Neuron (in vitro differentiated cells): ENCODE measurements around the gene ATP5F1B.

ENCODE experiments used
- H2AFZ ChIP-seq: one replicate; pipeline ENCODE4 v1.6.1; 2013; ENCODE audit warnings: low read depth, mild to moderate bottlenecking, inconsistent platforms, low read length, moderate library complexity
- H3K27me3 ChIP-seq: one replicate; pipeline ENCODE4 v1.6.1; 2013; ENCODE audit warnings: low read length; ENCODE audit not compliant: insufficient read depth
- H3K36me3 ChIP-seq: one replicate; pipeline ENCODE4 v1.6.1; 2013; ENCODE audit warnings: low read length; ENCODE audit not compliant: insufficient read depth
- H3K4me1 ChIP-seq: one replicate; pipeline ENCODE4 v1.6.1; 2013; ENCODE audit warnings: low read length; ENCODE audit not compliant: insufficient read depth
- H3K4me3 ChIP-seq: 2 replicates; pipeline ENCODE4 v1.5.1; 2013; ENCODE audit warnings: mild to moderate bottlenecking, low read length, moderate library complexity
- H3K9me3 ChIP-seq: one replicate; pipeline ENCODE4 v1.6.1; 2013; ENCODE audit warnings: low read length

The ATP5F1B gene

DNA sequence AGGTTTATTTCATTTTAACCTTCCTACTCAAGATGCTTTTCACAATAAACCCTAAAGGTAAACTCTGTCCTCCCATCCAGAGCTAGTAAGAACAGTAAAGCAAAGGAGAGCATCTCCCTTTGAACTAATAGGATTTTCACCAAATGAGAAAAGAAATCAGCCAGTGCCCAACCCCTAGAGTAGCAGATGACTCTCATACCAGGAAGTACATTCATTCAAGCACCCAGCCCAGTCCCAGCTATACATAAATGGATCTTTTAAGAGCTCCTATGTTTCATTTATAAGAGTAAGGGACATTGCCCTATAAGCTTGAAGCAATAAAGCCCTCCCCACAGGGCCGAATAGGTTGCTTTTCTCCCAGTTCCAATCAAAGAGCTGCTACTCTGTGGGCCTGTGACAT lies 23.2 kb downstream of the ATP5F1B start:
- Histone ChIP-seq H3K9me3 (no peaks in the 10 kb centered on the region), H3K4me1 (no peaks in the 10 kb centered on the region), H3K36me3 (peaks cover 36% of the 10 kb centered on the region), H3K4me3 (no peak overlapping the region), H3K27me3 (no peaks in the 10 kb centered on the region), H2AFZ (no peak overlapping the region)

DNA sequence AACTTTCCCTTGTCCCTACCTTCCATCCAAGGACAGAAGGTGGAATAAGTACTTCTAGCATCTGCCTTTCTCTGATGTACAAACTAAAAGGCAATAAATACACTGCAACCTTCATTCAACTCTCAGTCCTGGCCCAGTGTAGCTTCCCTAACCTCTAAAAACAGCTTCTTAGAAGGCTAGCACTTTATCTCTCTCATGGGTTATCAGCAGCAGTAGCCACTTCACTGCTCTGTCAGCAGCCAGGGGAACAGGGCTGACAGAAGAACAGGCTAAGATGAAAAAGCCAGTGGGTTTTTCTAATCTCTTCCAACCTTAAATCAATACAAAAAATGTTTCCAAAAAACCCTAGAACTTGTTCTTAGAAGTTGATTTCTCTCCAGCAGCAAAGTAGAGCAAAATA lies 28.9 kb downstream of the ATP5F1B start:
- H3K36me3 ChIP-seq: peaks cover 74% of the 10 kb centered on the region

DNA sequence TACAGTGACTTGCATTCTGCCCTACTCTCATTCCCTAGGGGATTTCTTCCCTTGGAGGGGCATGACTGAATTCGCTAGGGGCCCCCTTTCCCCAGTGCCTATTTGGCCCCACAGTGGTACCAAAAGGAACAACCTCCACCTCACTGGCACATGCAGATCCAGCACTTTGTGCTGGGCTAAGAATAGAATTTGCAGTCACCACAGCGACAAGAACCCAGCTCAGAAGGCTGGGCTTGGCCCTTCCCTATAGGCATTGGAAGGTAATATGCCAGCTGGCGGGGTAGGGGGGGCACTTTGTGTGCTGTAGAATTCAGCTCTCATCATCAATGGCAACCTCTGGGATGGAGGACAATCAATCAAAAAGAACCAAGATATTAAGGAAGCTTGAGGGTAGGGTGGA lies 29.5 kb downstream of the ATP5F1B start:
- no peak overlapping the region for H3K4me3 ChIP-seq
- no peaks in the 10 kb centered on the region for H3K4me1 ChIP-seq
- no peaks in the 10 kb centered on the region for H3K27me3 ChIP-seq
- H2AFZ ChIP-seq: no peak overlapping the region
- peaks cover 77% of the 10 kb centered on the region for H3K36me3 ChIP-seq
- no peaks in the 10 kb centered on the region for H3K9me3 ChIP-seq

More for the DNA sequence above, 28.9 kb downstream of the ATP5F1B start:
- Histone ChIP-seq H2AFZ (no peak overlapping the region), H3K4me3 (no peak overlapping the region), H3K27me3 (no peaks in the 10 kb centered on the region), H3K9me3 (no peaks in the 10 kb centered on the region), H3K4me1 (no peaks in the 10 kb centered on the region)

DNA sequence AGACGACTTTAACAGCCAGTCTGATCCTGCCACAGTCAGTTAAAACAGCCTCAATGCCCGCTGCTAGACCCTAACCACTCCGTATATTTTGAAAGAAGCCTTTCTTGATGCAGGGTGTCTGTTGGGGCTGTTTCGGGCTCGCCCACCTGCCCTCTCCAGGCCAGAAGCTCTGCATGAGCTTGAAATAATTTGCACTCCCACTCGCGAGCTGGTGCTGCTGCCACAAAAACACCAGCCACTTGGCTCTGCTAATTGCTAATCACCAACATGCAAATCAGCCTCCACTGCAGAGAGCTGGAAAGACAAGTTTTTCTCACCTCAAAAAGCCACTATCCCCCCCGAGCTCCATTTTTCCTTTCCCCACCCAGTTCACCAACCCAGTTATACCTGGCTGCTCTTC lies 31.2 kb downstream of the ATP5F1B start:
- Histone ChIP-seq H3K4me1 (no peaks in the 10 kb centered on the region), H2AFZ (no peak overlapping the region), H3K36me3 (peaks cover 81% of the 10 kb centered on the region)

DNA sequence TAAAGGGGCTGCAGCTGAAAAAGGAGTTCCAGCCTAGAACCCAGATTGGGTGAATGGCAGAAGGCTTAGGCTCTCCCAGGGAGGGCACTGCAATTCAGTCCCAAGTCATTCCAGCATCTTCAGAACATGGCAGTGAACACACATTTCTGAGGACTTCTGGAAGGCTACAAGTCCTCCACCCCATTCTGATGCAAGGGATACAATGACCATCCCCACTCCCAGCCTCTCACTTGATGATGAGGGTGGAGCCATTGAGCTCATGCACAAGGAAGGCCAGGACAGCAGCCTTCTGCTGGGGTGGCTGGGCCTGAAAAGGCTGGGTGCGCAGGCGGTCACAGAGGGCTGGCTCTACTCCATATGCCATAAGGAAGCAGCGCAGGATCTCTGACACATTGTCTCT lies 41.4 kb downstream of the ATP5F1B start:
- H2AFZ ChIP-seq: no peak overlapping the region
- no peak overlapping the region for H3K4me3 ChIP-seq
- H3K9me3 ChIP-seq: no peaks in the 10 kb centered on the region
- no peaks in the 10 kb centered on the region for H3K4me1 ChIP-seq
- H3K27me3 ChIP-seq: no peaks in the 10 kb centered on the region
- H3K36me3 ChIP-seq: peaks cover 85% of the 10 kb centered on the region

More for the DNA sequence above, 31.2 kb downstream of the ATP5F1B start:
- Histone ChIP-seq H3K9me3 (no peaks in the 10 kb centered on the region), H3K27me3 (no peaks in the 10 kb centered on the region), H3K4me3 (no peak overlapping the region)

DNA sequence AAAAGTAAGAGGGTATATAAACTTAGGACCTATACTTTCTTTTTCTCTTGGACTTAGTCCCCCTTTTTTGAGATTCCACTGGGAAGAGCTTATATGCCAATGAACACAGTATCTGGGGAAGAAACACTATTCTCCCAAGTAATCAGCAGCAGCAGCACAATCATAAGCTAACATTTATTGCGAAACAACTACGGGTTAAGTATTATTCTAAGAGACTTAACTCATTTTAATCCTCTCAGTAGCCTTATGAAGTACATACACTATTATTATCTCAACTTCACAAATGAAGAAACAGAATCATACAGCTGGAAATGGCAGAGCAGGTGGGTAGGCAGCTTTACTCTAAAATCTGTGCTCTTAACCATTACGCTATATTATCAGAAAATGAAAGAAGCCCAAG lies 43.5 kb downstream of the ATP5F1B start:
- H2AFZ ChIP-seq: no peak overlapping the region
- peaks cover 96% of the 10 kb centered on the region for H3K36me3 ChIP-seq
- H3K4me1 ChIP-seq: no peaks in the 10 kb centered on the region
- no peak overlapping the region for H3K4me3 ChIP-seq
- no peaks in the 10 kb centered on the region for H3K27me3 ChIP-seq
- H3K9me3 ChIP-seq: no peaks in the 10 kb centered on the region

DNA sequence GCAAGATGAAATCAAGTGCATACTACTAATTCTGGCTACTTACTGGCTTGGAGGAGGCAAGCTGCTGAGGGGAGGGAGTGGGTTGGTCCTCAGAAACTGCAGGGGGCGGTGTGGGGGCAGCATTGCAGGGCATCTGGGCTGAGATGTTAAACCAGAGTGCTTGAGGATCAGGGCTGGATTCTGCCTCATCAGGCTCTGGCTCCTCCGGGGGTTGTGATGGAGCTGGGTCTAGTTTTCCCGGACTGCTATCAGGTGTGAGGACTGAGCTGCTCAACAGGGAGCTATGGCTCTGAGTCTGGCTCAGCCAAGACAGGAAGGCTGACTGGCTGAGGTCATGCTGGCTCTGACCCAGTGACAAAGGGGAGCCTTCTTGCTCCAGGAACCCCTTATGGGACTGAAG lies 44.3 kb downstream of the ATP5F1B start:
- Histone ChIP-seq H2AFZ (no peak overlapping the region), H3K4me3 (no peak overlapping the region), H3K27me3 (no peaks in the 10 kb centered on the region), H3K4me1 (no peaks in the 10 kb centered on the region), H3K9me3 (no peaks in the 10 kb centered on the region), H3K36me3 (peaks cover 96% of the 10 kb centered on the region)

DNA sequence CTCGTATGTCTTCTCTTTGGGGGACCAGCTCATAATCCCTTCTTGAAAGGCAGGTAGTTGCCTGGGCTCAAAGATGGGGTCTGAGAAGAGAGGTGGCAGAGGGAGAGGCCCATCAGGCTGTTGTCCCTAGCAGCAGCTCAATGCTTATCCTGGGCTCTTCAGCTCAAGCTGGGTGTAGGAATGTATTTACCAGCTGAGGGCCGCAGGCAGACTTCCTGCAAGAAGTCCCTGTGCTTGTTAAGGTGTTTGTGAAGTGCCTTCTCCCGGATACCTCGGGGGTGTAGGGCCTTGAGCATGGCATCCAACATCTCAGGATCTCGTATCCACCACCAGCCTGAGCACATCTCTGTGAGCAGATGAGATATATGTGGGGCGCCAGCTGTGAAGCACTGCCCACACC lies 45.0 kb downstream of the ATP5F1B start:
- H3K4me3 ChIP-seq: no peak overlapping the region
- H3K27me3 ChIP-seq: no peaks in the 10 kb centered on the region
- H2AFZ ChIP-seq: no peak overlapping the region
- H3K36me3 ChIP-seq: peaks cover 88% of the 10 kb centered on the region
- H3K9me3 ChIP-seq: no peaks in the 10 kb centered on the region
- H3K4me1 ChIP-seq: no peaks in the 10 kb centered on the region

DNA sequence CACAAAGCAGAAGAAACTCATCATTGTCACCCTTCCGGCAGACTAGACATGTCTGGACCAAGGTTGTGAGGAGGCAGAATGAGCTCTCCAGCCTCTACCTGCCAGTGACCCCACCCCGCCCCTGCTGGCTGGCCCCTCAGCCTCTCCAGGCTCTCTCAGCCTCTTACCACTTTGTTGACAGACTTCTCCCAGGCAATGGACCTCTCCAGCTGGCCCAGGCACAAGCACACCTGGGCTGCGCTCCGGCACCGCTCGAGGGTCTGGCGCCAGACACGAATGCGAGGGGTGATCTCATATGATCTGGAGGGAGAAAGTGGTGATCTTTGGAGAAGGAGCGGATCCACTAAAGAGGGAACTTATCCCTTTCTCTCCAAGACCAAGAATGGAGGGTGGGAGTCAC lies 46.0 kb downstream of the ATP5F1B start:
- H3K4me1 ChIP-seq: no peaks in the 10 kb centered on the region
- no peaks in the 10 kb centered on the region for H3K9me3 ChIP-seq
- peaks cover 85% of the 10 kb centered on the region for H3K36me3 ChIP-seq
- no peaks in the 10 kb centered on the region for H3K27me3 ChIP-seq
- H2AFZ ChIP-seq: no peak overlapping the region
- H3K4me3 ChIP-seq: no peak overlapping the region

DNA sequence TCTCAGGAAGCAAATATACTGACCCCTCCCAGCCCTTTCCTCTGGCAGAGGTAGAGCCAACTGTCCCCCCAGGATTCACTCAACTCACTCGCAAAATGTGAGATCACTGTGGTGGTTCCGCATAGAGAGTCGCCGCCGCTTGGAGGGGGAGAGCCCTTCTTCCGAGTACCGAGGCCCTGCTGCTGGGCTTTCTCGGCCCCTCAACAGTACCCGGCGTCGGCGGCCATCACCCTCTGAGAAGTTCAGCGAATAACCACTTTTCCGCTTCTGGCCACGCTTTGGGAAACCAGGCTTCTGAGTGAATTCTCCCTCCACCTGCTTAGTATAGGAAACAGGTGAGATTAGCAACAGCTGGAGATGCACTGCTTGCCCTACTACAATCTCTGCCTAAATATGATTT lies 46.7 kb downstream of the ATP5F1B start:
- Histone ChIP-seq H3K36me3 (peaks cover 77% of the 10 kb centered on the region), H3K9me3 (no peaks in the 10 kb centered on the region), H3K27me3 (no peaks in the 10 kb centered on the region), H3K4me3 (no peak overlapping the region), H2AFZ (no peak overlapping the region), H3K4me1 (no peaks in the 10 kb centered on the region)

DNA sequence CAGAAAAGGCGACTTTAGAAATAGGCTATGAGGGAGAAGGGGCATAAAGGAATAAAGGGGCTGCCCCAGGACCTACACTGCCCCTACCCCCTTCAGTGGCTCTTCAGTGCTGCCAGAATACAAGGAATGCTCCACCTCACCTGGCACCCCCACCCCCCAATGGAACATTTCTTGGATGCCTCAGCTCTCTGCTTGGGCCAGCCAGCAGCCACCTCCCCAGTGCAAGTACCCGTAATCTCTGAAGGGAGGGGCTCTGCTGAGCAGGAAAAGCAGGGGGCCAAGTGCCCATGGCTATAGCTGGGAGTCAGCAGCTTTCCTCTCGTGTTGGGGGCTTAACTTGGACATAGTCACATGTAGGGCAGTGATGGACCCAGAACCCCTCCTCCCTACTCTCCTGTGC lies 49.0 kb downstream of the ATP5F1B start:
- no peaks in the 10 kb centered on the region for H3K9me3 ChIP-seq
- H3K4me3 ChIP-seq: no peak overlapping the region
- H3K36me3 ChIP-seq: peaks cover 56% of the 10 kb centered on the region
- no peaks in the 10 kb centered on the region for H3K4me1 ChIP-seq
- H2AFZ ChIP-seq: no peak overlapping the region
- no peaks in the 10 kb centered on the region for H3K27me3 ChIP-seq

DNA sequence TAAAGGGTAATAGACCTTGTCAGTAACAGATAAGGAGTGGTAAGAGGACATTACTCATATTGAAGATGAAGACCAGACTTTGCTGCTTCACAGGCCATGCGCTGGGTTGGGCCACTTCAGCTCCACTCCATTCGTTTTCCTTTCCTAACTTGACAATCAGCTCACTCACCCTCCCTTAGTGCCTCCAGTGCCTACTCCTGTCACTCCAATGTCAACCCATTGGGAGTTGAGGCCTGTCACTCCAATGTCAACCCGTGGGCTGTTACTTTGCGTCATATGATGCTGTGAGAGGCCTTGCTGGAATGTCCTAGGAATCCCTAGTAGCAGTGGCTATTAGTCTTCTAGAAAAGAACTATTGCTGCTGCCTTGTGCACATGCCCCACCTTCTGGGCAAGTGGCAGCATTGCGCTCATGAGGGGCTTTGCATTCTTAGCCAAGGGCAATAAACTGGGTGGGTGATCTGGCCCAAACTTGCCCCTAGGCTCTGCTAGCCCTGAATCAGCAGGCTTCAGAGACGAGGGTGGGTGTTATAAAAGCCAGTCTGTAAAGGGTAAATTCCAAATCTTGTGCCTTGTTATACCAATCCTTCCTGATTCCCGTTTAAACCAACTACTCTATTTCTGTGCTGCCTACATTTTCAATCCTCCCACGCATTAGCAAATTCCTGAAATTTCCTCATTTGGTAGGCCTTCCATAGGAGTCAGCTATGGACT lies 51.7 kb downstream of the ATP5F1B start:
- no peak overlapping the region for H3K4me3 ChIP-seq
- no peaks in the 10 kb centered on the region for H3K9me3 ChIP-seq
- H3K27me3 ChIP-seq: no peaks in the 10 kb centered on the region
- H2AFZ ChIP-seq: no peak overlapping the region
- no peaks in the 10 kb centered on the region for H3K4me1 ChIP-seq
- H3K36me3 ChIP-seq: peaks cover 36% of the 10 kb centered on the region

DNA sequence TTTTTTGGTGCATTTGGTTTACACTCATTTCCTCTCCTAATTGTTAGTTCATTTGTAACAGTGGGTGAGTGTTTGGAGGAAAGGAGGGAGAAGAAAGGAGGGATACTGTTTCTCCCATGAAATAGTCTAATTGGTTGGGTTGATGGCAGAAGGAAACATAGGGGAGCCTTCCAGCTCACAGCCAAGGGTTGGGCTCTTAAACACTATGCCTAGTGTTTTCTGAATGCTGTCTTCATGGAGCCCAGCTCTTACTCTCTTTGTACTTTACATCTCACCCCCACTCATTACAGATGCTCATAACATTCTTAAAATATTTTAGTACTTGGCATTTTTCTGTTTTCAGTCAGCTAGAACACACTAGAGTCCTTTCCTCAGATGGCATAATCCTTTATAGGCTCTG lies 53.8 kb downstream of the ATP5F1B start:
- Histone ChIP-seq H3K9me3 (no peaks in the 10 kb centered on the region), H3K27me3 (no peaks in the 10 kb centered on the region), H2AFZ (no peak overlapping the region), H3K4me3 (no peak overlapping the region), H3K4me1 (no peaks in the 10 kb centered on the region), H3K36me3 (peaks cover 35% of the 10 kb centered on the region)

DNA sequence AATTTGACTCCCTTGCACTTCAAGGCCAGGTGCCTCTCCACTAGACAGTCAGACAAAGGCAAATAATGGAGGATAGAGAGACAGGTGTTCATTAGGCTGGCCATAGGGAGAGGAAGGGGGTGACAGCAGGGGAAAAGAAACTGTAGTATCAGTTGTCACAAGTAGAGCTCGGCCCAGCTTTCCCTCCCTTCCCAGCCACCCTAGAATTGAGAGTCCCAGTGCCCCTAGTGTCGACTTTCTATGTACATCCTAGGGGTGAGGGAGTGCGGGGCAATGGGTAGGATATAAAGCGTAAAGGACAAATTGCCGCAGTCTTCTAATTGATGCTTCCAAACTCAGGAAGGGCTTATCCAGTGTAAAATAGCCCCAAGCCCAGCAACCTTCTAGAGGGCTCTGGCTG lies 54.7 kb downstream of the ATP5F1B start:
- Histone ChIP-seq H3K9me3 (no peaks in the 10 kb centered on the region), H3K36me3 (peaks cover 32% of the 10 kb centered on the region), H3K4me3 (no peak overlapping the region)

More for the DNA sequence above, 54.7 kb downstream of the ATP5F1B start:
- H3K27me3 ChIP-seq: no peaks in the 10 kb centered on the region
- H3K4me1 ChIP-seq: no peaks in the 10 kb centered on the region
- no peak overlapping the region for H2AFZ ChIP-seq
